Caco-2 (cell line): ENCODE data around the gene HRK. TPM values are rescaled to one million over a fixed set of nuclear protein-coding genes. Genes with fewer than 3 reads are reported as not detected.

ENCODE experiments used
- BruUV-seq: library from RNA; stranded (reverse); fragments of 400-500 nt; replicated peaks from 2 replicates; lab custom pipeline; 2021; lab: Mats Ljungman, UMichigan
- CTCF ChIA-PET: fragments of 300-600 bp; sonication (Branson Sonifier 250); formaldehyde crosslinking; loops from one replicate; lab custom pipeline; 2022; ENCODE audit warnings: antibody characterized with exemption; lab: Charles Lee
- POLR2A ChIA-PET: fragments of 300-600 bp; sonication (Branson Sonifier 250); formaldehyde crosslinking; loops from one replicate; lab custom pipeline; 2022; ENCODE audit warnings: antibody characterized with exemption; lab: Charles Lee
- DNase-seq, 2 experiments: peaks; one replicate each; pipeline versions ENCODE4 v3.0.0 to v3.0.0-alpha.2; 2020 to 2022
- H3K27me3 ChIP-seq: replicated peaks from 2 replicates; pipeline ENCODE4 v1.6.0; 2011; ENCODE audit warnings: low read length; ENCODE audit not compliant: control insufficient read depth, insufficient read depth
- H3K36me3 ChIP-seq: 2 replicates; pipeline ENCODE4 v1.5.1; 2011; ENCODE audit warnings: low read length; ENCODE audit not compliant: control insufficient read depth, insufficient read depth
- H3K4me1 ChIP-seq: fragments of 250-450 bp; sonication (Bioruptor Pico); 2 replicates; pipeline ENCODE4 v1.5.1; 2020; ENCODE audit warnings: mild to moderate bottlenecking
- H3K4me3 ChIP-seq: 2 replicates; pipeline ENCODE4 v1.5.1; 2011; ENCODE audit warnings: low read depth, mild to moderate bottlenecking, control low read depth, low read length
- H3K9me3 ChIP-seq: fragments of 250-450 bp; sonication (Bioruptor Pico); 2 replicates; pipeline ENCODE4 v1.5.1; 2020; ENCODE audit warnings: mild to moderate bottlenecking, moderate library complexity
- H3K27ac Mint-ChIP-seq: one replicate; pipeline ENCODE4 v1.8.0; 2022; ENCODE audit warnings: mixed read lengths; ENCODE audit not compliant: unreplicated experiment
- H3K27me3 Mint-ChIP-seq: one replicate; pipeline ENCODE4 v1.8.0; 2022; ENCODE audit warnings: mixed read lengths; ENCODE audit not compliant: insufficient read depth, unreplicated experiment
- H3K36me3 Mint-ChIP-seq: one replicate; pipeline ENCODE4 v1.8.0; 2022; ENCODE audit warnings: mild to moderate bottlenecking, mixed read lengths; ENCODE audit not compliant: insufficient read depth, unreplicated experiment
- H3K4me1 Mint-ChIP-seq: one replicate; pipeline ENCODE4 v1.8.0; 2022; ENCODE audit warnings: low read depth, mixed read lengths; ENCODE audit not compliant: unreplicated experiment
- H3K4me3 Mint-ChIP-seq: one replicate; pipeline ENCODE4 v1.8.0; 2022; ENCODE audit warnings: mild to moderate bottlenecking, moderate library complexity, mixed read lengths; ENCODE audit not compliant: unreplicated experiment
- H3K9me3 Mint-ChIP-seq: one replicate; pipeline ENCODE4 v1.8.0; 2022; ENCODE audit warnings: mixed read lengths; ENCODE audit not compliant: unreplicated experiment
- CTCF ChIP-seq, 2 experiments: fragments of 200-600 bp in 1 of 2; IDR thresholded peaks; 1 replicate in 1 of 2; 2 replicates in 1 of 2; pipeline versions ENCODE4 v1.5.1 to v1.8.0; 2011 to 2022; ENCODE audit warnings: antibody characterized with exemption in 1 of 2, control low read depth in 1 of 2, inconsistent platforms in 1 of 2, low read depth in 1 of 2, low read length in 1 of 2, mild to moderate bottlenecking in 1 of 2, moderate library complexity in 1 of 2; ENCODE audit not compliant: insufficient read depth in 1 of 2, severe bottlenecking in 1 of 2, unreplicated experiment in 1 of 2
- intact Hi-C: fragments of 100-400 bp; cut with micrococcal nuclease; formaldehyde crosslinking; loops from one replicate; pipeline ENCODE4 v1.10.0; 2022; ENCODE audit not compliant: unreplicated experiment
- total RNA-seq: library from RNA; stranded (reverse); gene quantifications from 2 replicates; pipeline ENCODE4 v1.2.3, GENCODE V29; 2022

The HRK gene
- total RNA-seq, 1 experiment from 2014 or later, result 0.61 TPM

GRCh38 chr12:116860263-116860662 lies 21.0 kb downstream of the HRK start:
- DNase-seq, result no peak
- H3K9me3 Mint-ChIP-seq, result no peaks in the 10 kb centered on the region
- H3K27ac Mint-ChIP-seq, result no peak overlapping the region
- no peak overlapping the region for H3K4me3 ChIP-seq
- no peaks in the 10 kb centered on the region for H3K4me1 ChIP-seq
- no peaks in the 10 kb centered on the region for H3K9me3 ChIP-seq
- intact Hi-C loops, result no loop called here
- TF ChIP-seq CTCF (IDR thresholded peaks at IDR 0.05; ENCODE audit: insufficient read depth in 1 of 2, low read depth in 1 of 2, low read length in 1 of 2, severe bottlenecking in 1 of 2, unreplicated experiment in 1 of 2), result no peak
- no peaks in the 10 kb centered on the region for H3K36me3 ChIP-seq
- no peak overlapping the region for H3K4me3 Mint-ChIP-seq
- peaks cover 16% of the 10 kb centered on the region for H3K27me3 Mint-ChIP-seq
- peaks cover 7% of the 10 kb centered on the region for H3K4me1 Mint-ChIP-seq
- no peaks in the 10 kb centered on the region for H3K27me3 ChIP-seq
- ChIA-PET CTCF (interaction anchor here (0.6 to 0.7 kb wide), 2 partner anchors 25 to 321 kb away, joined by 3 read pairs; no protein-coding TSS in a partner anchor), POLR2A (no interaction called here)
- H3K36me3 Mint-ChIP-seq, result no peaks in the 10 kb centered on the region
- BruUV-seq, result no TSS peak

- no peaks in the 10 kb centered on the region for H3K27me3 ChIP-seq
- CTCF ChIA-PET, result no interaction called here
- H3K4me1 Mint-ChIP-seq, result peaks cover under 1% of the 10 kb centered on the region
These were observed 22.2 kb downstream of the HRK start for GRCh38 chr12:116859079-116859478.

GRCh38 chr12:116856729-116857128 lies 24.5 kb downstream of the HRK start:
- peaks cover 9% of the 10 kb centered on the region for H3K27me3 Mint-ChIP-seq
- no peaks in the 10 kb centered on the region for H3K9me3 ChIP-seq
- no peak for TF ChIP-seq CTCF (IDR thresholded peaks at IDR 0.05; ENCODE audit: insufficient read depth in 1 of 2, low read depth in 1 of 2, low read length in 1 of 2, severe bottlenecking in 1 of 2, unreplicated experiment in 1 of 2)
- H3K4me1 ChIP-seq, result no peaks in the 10 kb centered on the region
- H3K4me1 Mint-ChIP-seq, result no peaks in the 10 kb centered on the region
- H3K4me3 Mint-ChIP-seq, result no peak overlapping the region
- H3K27me3 ChIP-seq, result no peaks in the 10 kb centered on the region
- intact Hi-C loops, result no loop called here
- no peak for DNase-seq
- H3K36me3 Mint-ChIP-seq, result no peaks in the 10 kb centered on the region
- no peak overlapping the region for H3K4me3 ChIP-seq
- BruUV-seq, result no TSS peak
- no peaks in the 10 kb centered on the region for H3K36me3 ChIP-seq
- no peaks in the 10 kb centered on the region for H3K9me3 Mint-ChIP-seq
- POLR2A ChIA-PET, result no interaction called here
- no peak overlapping the region for H3K27ac Mint-ChIP-seq
- CTCF ChIA-PET, result no interaction called here

More at GRCh38 chr12:116859079-116859478, 22.2 kb downstream of the HRK start:
- H3K36me3 Mint-ChIP-seq, result no peaks in the 10 kb centered on the region
- DNase-seq, result no peak
- peaks cover 16% of the 10 kb centered on the region for H3K27me3 Mint-ChIP-seq
- H3K27ac Mint-ChIP-seq, result no peak overlapping the region
- POLR2A ChIA-PET, result no interaction called here
- Histone ChIP-seq H3K4me3 (no peak overlapping the region), H3K4me1 (no peaks in the 10 kb centered on the region), H3K9me3 (no peaks in the 10 kb centered on the region), H3K36me3 (no peaks in the 10 kb centered on the region)
- TF ChIP-seq CTCF (IDR thresholded peaks at IDR 0.05; ENCODE audit: insufficient read depth in 1 of 2, low read depth in 1 of 2, low read length in 1 of 2, severe bottlenecking in 1 of 2, unreplicated experiment in 1 of 2), result no peak
- BruUV-seq, result no TSS peak
- intact Hi-C loops, result no loop called here
- no peak overlapping the region for H3K4me3 Mint-ChIP-seq
- no peaks in the 10 kb centered on the region for H3K9me3 Mint-ChIP-seq
